Skin epidermis (tissue), 12 donors: Measurements from ENCODE around the gene PPP1R12A.
A peak's percentile ranks its signal among the peaks of the same experiment; 100 is the strongest.
"Not testable (repeated sequence)": the region's sequence is repeated elsewhere in the genome, so short reads cannot be mapped to it uniquely, and the experiment has no call there.

Source experiments
- H3K27ac ChIP-seq, 21 experiments: fragments of 200-600 bp; sonication (generic) in 11 of 21; one replicate each; pipeline ENCODE4 v1.5.0; 2020; ENCODE audit warnings: mild to moderate bottlenecking in 3 of 21, inconsistent platforms in 2 of 21, moderate library complexity in 2 of 21
- H3K4me3 ChIP-seq, 7 experiments: fragments of 200-600 bp; sonication (generic) in 2 of 7; one replicate each; pipeline ENCODE4 v1.5.0; 2020; ENCODE audit warnings: inconsistent platforms in 2 of 7, mild to moderate bottlenecking in 2 of 7, moderate library complexity in 1 of 7

PPP1R12A gene

GRCh38 chr12:79900951-79901350 is 33.9 kb downstream of the PPP1R12A start:
- H3K27ac ChIP-seq, result no peak overlapping the region

GRCh38 chr12:79900199-79900598 is 34.7 kb downstream of the PPP1R12A start:
- no peak overlapping the region for H3K4me3 ChIP-seq
- H3K27ac ChIP-seq, result no peak overlapping the region

More at GRCh38 chr12:79900951-79901350, 33.9 kb downstream of the PPP1R12A start:
- no peak overlapping the region for H3K4me3 ChIP-seq

GRCh38 chr12:79897617-79898016 is 37.3 kb downstream of the PPP1R12A start:
- H3K4me3 ChIP-seq, result no peak overlapping the region
- no peak overlapping the region for H3K27ac ChIP-seq

GRCh38 chr12:79895804-79896203 is 39.1 kb downstream of the PPP1R12A start:
- Histone ChIP-seq H3K27ac (peak overlapping the region in 2 of 21 experiments; percentile 22 to 73), H3K4me3 (no peak overlapping the region)

DNA sequence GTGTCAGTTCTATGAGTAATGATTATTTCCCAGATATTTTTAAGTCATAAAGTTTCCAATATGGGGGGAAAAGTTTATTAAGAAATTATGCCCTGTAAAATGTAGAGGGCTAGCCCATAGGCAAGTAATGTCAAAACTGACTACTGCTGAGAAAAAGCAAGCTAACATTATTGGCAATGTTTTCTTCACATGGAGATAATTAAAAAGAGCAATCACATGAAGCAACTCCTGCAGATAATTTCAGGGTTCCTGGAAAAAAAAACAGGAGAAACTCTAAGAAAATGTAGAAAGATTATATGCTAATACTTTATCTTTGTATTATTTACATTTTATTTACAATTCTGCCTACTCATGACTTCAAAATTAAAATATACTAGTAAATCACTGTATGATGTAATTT is 39.8 kb downstream of the PPP1R12A start:
- H3K4me3 ChIP-seq, result no peak overlapping the region
- peak overlapping the region in 5 of 21 experiments; percentile 11 to 73 (median 25) for H3K27ac ChIP-seq

- Histone ChIP-seq H3K4me3 (no peak overlapping the region), H3K27ac (no peak overlapping the region)
These were observed 43.3 kb downstream of the PPP1R12A start for GRCh38 chr12:79891506-79892162.

DNA sequence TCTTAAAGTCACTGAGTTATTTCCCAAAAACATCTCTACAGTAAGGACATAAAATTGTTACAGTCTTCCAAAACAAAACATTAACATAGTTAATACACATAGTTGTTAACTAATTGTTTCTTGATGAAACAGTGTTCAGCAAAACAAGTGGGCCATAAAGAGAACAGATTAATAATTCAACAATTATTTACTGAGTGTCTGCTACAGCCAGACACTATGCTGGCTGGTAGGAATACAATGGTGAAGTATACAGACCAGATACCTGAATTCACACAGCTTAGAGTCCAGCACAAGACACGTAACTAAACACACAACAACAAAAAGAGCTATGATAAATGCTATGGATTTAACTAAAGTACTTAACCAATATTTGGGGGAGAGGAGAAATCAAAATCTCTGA is 47.0 kb downstream of the PPP1R12A start:
- H3K27ac ChIP-seq, result peak overlapping the region in 1 of 21 experiments; percentile 6
- no peak overlapping the region for H3K4me3 ChIP-seq

DNA sequence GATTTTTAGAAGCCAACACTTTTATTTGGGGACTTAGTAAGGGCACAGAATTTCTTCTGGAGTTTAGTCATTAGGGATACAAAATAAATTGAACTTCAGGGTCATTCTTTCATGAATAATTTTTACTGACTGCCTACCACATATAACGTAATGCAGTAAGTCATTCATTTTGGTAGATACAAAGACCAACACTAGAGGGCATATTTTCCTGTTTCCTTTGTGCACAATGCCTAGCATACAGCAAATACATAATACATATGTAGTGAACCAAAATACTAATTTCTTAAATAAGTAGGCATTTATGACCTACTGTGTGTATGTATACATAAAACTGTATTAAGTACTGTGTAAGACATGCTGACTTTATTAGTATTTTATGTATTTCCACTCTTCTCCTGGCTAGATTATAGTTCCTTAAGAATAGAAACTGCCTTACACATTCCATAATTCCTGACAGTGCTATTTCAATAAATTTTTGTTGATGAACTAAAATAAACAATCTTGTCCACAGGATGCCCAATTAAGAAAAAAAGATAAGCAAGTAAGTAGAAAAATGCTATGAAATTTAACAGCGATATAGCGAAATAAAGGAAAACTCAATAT is 47.9 kb downstream of the PPP1R12A start:
- H3K27ac ChIP-seq, result peak overlapping the region in 1 of 21 experiments; percentile 12

DNA sequence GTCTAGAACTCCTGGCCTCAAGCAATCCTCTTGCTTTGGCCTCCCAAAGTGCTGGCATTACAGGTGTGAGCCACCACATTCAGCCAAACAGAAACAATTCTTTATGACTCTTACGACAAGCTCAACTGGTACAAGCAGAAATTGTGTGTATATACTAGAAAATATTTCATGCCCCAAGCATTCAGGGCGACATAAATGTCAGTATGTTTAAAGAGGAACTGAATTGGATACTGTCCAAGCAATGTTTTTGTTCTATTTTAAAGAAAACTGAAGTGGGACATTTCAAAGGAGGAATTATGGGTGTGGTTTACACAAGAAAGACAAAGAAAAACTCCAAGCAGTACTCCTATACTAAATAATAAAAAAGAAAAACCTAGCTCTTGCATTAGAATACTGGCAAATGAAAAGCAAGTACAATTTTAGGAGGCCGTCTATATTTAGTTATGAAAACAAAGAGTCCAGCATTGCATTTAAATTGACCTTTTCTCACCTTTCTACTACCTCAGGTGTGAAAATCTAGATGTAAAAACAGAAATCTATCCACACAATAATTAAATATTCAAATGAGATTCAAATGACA is 48.9 kb downstream of the PPP1R12A start:
- no peak overlapping the region for H3K4me3 ChIP-seq
- H3K27ac ChIP-seq, result peak overlapping the region in 3 of 21 experiments; percentile 10 to 31 (median 12)

More for the DNA sequence above, 47.9 kb downstream of the PPP1R12A start:
- H3K4me3 ChIP-seq, result no peak overlapping the region

DNA sequence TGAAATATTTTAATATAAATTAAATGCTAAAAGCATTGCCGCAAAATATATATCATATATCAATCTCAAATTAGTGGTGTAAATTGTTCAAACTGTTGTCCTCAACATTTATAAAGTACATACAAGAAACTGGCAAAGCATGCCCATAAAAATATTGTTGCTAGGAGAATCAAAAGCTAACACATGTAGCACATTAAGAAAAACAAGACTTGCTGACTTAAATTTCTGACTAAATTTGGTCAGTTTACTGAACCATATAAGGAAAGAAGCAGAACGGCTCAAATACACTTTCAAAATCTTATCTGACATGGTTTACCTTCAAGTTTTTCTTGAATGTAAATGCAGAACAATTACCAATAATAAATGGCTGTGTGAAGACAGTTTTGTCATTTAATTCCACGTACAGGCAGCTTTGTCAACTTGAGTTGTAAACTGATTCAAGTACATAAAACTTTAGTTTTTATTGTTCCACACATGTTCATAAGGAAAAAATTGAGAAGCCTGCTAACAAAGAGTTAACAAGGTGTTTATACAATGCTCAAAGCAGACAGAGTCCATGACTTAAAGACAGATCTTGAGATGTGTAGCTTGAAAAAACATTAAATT is 50.4 kb downstream of the PPP1R12A start:
- Histone ChIP-seq H3K4me3 (no peak overlapping the region), H3K27ac (peak overlapping the region in 5 of 21 experiments; percentile 15 to 48 (median 27))

DNA sequence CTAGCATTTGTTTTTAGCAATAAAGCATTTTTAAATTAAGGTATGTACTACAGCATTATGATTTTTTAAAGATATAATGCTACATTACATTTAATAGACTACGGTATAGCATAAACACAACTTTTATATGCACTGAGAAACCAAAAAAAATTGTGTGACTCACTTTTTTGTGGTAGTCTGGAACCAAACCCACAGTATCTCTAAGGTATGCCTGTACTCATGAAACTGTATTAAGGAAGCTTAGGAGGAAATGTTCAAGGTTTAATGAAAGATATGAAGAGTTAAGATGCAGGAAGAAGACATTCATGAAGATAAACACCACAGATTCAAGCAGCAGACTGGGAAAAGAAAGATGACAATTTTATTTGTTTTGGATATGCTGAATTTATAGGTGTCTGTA is 51.7 kb downstream of the PPP1R12A start:
- H3K27ac ChIP-seq, result no peak overlapping the region
- H3K4me3 ChIP-seq, result no peak overlapping the region

DNA sequence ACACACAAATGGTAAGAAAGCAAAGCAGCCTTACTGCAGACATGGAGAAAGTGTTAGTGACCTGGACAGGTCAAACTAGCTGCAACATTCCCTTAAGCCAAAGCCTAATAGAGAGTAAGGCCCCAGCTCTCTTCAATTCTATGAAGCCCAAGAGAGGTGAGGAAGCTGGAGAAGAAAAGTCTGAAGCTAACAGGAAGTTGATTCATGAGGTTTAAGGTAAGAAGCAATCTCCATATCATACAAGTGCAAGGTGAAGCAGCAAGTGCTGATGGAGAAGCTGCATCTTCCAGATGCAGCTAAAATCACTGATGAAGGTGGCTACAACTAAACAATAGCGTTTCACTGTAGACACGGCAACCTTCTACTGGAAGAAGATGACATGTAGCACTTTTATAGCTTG is 53.5 kb downstream of the PPP1R12A start:
- H3K27ac ChIP-seq, result no peak overlapping the region
- no peak overlapping the region for H3K4me3 ChIP-seq

DNA sequence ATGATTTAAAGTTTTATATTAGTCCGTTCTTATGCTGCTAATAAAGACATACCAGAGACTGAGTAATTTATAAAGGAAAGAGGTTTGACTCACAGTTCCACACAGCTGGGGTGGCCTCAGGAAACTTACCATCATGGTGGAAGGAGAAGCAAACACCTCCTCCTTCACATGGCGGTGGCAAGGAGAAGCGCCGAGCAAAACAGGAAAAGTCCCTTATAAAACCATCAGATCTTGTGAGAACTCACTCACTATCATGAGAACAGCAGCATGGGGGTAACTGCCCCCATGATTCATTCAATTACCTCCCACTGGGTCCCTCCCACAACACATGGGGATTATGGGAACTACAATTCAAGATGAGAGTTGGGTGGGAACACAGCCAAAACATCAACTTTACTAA is 56.4 kb downstream of the PPP1R12A start:
- not testable (repeated sequence) for H3K4me3 ChIP-seq, H3K27ac ChIP-seq

- Histone ChIP-seq H3K27ac (no peak overlapping the region), H3K4me3 (no peak overlapping the region)
These were observed 57.7 kb downstream of the PPP1R12A start for GRCh38 chr12:79877246-79877645.

DNA sequence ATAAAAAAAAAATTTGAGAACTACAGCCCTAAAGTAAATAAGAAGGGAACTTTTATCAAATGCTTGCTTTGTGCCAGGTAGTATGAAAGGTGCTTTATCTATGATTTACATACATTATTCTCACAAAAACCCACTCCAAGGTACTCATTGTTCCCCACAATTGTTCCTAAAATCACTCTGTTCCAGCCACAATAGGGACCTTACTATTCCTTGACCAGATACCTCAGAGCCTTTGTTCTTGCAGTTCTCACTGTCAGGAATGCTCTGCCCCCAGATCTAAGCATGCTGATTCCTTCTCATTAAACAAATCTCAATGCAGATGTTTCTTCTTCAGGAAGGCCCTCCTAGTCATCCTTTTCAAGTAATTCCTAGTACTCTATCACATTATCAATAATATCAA is 60.2 kb downstream of the PPP1R12A start:
- Histone ChIP-seq H3K4me3 (no peak overlapping the region), H3K27ac (no peak overlapping the region)

GRCh38 chr12:79873201-79873600 is 61.7 kb downstream of the PPP1R12A start:
- H3K4me3 ChIP-seq, result no peak overlapping the region
- H3K27ac ChIP-seq, result peak overlapping the region in 1 of 21 experiments; percentile 8

GRCh38 chr12:79871621-79872020 is 63.3 kb downstream of the PPP1R12A start:
- H3K4me3 ChIP-seq, result no peak overlapping the region
- H3K27ac ChIP-seq, result no peak overlapping the region

DNA sequence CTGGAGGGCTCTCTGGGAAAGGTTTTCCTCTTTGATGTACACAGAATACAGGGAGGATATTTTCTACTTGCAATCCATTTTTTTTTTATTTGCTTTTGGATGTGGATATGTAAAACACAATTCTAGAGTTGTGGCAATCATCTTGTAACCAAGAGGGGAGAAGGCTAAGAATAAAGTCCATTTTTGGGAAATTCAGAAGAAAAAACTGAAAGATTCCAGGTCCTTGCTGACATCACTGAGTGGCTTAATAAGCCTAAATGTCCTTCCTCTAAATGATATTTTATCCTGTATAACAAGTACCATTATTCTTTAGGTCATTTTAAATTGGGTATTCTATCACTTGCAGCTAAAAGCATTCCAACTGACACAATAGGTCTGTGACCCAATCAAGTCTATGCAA is 64.0 kb downstream of the PPP1R12A start:
- H3K4me3 ChIP-seq, result no peak overlapping the region
- no peak overlapping the region for H3K27ac ChIP-seq

DNA sequence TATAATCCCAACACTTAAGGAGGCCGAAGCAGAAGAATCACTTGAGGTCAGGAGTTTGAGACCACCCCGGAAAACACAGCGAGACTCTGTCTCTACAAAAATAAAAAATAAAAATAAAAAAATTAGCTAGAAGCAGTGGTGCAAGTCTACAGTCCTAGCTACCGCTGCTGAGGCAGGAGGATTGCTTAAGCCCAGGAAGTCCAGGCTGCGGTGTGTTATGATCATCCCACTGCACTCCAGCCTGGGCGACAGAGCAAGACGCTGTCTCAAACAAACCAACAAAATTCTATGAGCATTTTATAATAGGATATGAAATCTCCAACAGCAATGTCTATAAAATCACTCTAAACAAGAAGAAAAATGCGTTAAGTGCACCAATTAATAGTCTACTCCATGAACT is 75.3 kb downstream of the PPP1R12A start:
- Histone ChIP-seq H3K27ac (no peak overlapping the region), H3K4me3 (no peak overlapping the region)

GRCh38 chr12:79858518-79858917 is 76.4 kb downstream of the PPP1R12A start:
- Histone ChIP-seq H3K4me3 (no peak overlapping the region), H3K27ac (no peak overlapping the region)

- no peak overlapping the region for H3K4me3 ChIP-seq
- H3K27ac ChIP-seq, result no peak overlapping the region
These were observed 77.2 kb downstream of the PPP1R12A start for GRCh38 chr12:79857675-79858074.
